GM23338 (cell line): ENCODE results near the gene CYTH1. TPM values are rescaled to one million over a fixed set of nuclear protein-coding genes. Genes with fewer than 3 reads are reported as not detected.

Experiments
- ATAC-seq: fragments of 200-7000 bp; cut with Tn5 transposase; 3 replicates; pipeline ENCODE4 v1.9.1; 2020
- DNase-seq: peaks from one replicate; pipeline ENCODE4 v3.0.0-alpha.2; 2015; ENCODE audit warnings: low spot score
- H2AFZ ChIP-seq: fragments of 200-600 bp; sonication (generic); 2 replicates; pipeline ENCODE4 v1.8.0; 2016; ENCODE audit warnings: antibody characterized with exemption, mild to moderate bottlenecking, moderate library complexity
- H3F3A ChIP-seq: fragments of 200-600 bp; sonication (generic); replicated peaks from 2 replicates; pipeline ENCODE4 v1.8.0; 2017; ENCODE audit warnings: antibody characterized with exemption, mixed run types, low read depth
- H3K27ac ChIP-seq: fragments of 200-600 bp; sonication (generic); 2 replicates; pipeline ENCODE4 v1.6.1; 2016; ENCODE audit warnings: low read depth
- H3K27me3 ChIP-seq: fragments of 200-600 bp; sonication (generic); 2 replicates; pipeline ENCODE4 v1.8.0; 2016; ENCODE audit warnings: mild to moderate bottlenecking, mixed run types, moderate library complexity; ENCODE audit not compliant: insufficient read depth
- H3K36me3 ChIP-seq: fragments of 200-600 bp; sonication (generic); 2 replicates; pipeline ENCODE4 v1.8.0; 2016; ENCODE audit warnings: mild to moderate bottlenecking; ENCODE audit not compliant: insufficient read depth
- H3K4me1 ChIP-seq: fragments of 200-600 bp; sonication (generic); 2 replicates; pipeline ENCODE4 v1.8.0; 2016; ENCODE audit warnings: mild to moderate bottlenecking, moderate library complexity; ENCODE audit not compliant: insufficient read depth
- H3K4me2 ChIP-seq: fragments of 200-600 bp; sonication (generic); 2 replicates; pipeline ENCODE4 v1.7.1; 2017; ENCODE audit warnings: mixed run types
- H3K4me3 ChIP-seq: fragments of 200-600 bp; sonication (generic); 2 replicates; pipeline ENCODE4 v1.6.1; 2016; ENCODE audit warnings: mixed run types
- H3K79me2 ChIP-seq: fragments of 200-600 bp; sonication (generic); replicated peaks from 2 replicates; pipeline ENCODE4 v1.8.0; 2017; ENCODE audit warnings: mild to moderate bottlenecking; ENCODE audit not compliant: insufficient read depth
- H3K9me2 ChIP-seq: fragments of 200-600 bp; sonication (generic); 2 replicates; pipeline ENCODE4 v1.8.0; 2017; ENCODE audit not compliant: insufficient read depth
- H4K20me1 ChIP-seq: fragments of 200-600 bp; sonication (generic); replicated peaks from 2 replicates; pipeline ENCODE4 v1.8.0; 2017; ENCODE audit warnings: mild to moderate bottlenecking; ENCODE audit not compliant: insufficient read depth
- H3K27ac Mint-ChIP-seq: 2 replicates; pipeline ENCODE4 v1.8.0; 2020; ENCODE audit warnings: inconsistent platforms, mild to moderate bottlenecking, moderate library complexity, mixed read lengths
- H3K27me3 Mint-ChIP-seq: 3 replicates; pipeline ENCODE4 v1.8.0; 2022; ENCODE audit warnings: low read depth, mild to moderate bottlenecking, moderate library complexity, mixed read lengths, inconsistent platforms; ENCODE audit not compliant: insufficient read depth, poor library complexity
- H3K36me3 Mint-ChIP-seq: 3 replicates; pipeline ENCODE4 v1.8.0; 2021; ENCODE audit warnings: low read depth, mild to moderate bottlenecking, inconsistent platforms, moderate library complexity, mixed read lengths
- H3K4me1 Mint-ChIP-seq: 3 replicates; pipeline ENCODE4 v1.8.0; 2020; ENCODE audit warnings: mild to moderate bottlenecking, inconsistent platforms, mixed read lengths
- H3K4me3 Mint-ChIP-seq: 3 replicates; pipeline ENCODE4 v1.8.0; 2021; ENCODE audit warnings: moderate library complexity, mild to moderate bottlenecking, inconsistent platforms, mixed read lengths
- H3K9me3 Mint-ChIP-seq: 3 replicates; pipeline ENCODE4 v1.8.0; 2020; ENCODE audit warnings: moderate library complexity, mild to moderate bottlenecking, inconsistent platforms, mixed read lengths
- ETS1 ChIP-seq: IDR thresholded peaks from 2 replicates; pipeline ENCODE4 v1.6.1; 2016; ENCODE audit warnings: antibody characterized with exemption
- EZH2 ChIP-seq: fragments of 200-600 bp; sonication (generic); IDR thresholded peaks from one replicate; pipeline ENCODE4 v1.8.0; 2017; ENCODE audit warnings: antibody characterized with exemption, mild to moderate bottlenecking, low read depth; ENCODE audit not compliant: unreplicated experiment
- EZH2phosphoT487 ChIP-seq: fragments of 200-600 bp; sonication (generic); IDR thresholded peaks from one replicate; pipeline ENCODE4 v1.8.1; 2018; ENCODE audit warnings: antibody characterized with exemption; ENCODE audit not compliant: unreplicated experiment
- JUNB ChIP-seq: IDR thresholded peaks from one replicate; pipeline ENCODE4 v1.6.1; 2016; ENCODE audit warnings: antibody characterized with exemption; ENCODE audit not compliant: unreplicated experiment
- NANOG ChIP-seq: IDR thresholded peaks from 2 replicates; pipeline ENCODE4 v1.6.1; 2016; ENCODE audit warnings: antibody characterized with exemption, borderline replicate concordance
- POLR2AphosphoS5 ChIP-seq: IDR thresholded peaks from 2 replicates; pipeline ENCODE4 v1.6.1; 2016; ENCODE audit warnings: antibody characterized with exemption, low read depth
- REST ChIP-seq: IDR thresholded peaks from one replicate; pipeline ENCODE4 v1.6.1; 2018; ENCODE audit warnings: antibody characterized with exemption; ENCODE audit not compliant: unreplicated experiment
- STAT1 ChIP-seq: IDR thresholded peaks from one replicate; pipeline ENCODE4 v1.6.1; 2016; ENCODE audit warnings: antibody characterized with exemption; ENCODE audit not compliant: unreplicated experiment
- ZNF114 ChIP-seq: fragments of 250-450 bp; sonication (Bioruptor Pico); IDR thresholded peaks from 2 replicates; pipeline ENCODE4 v1.5.0; 2020; ENCODE audit warnings: mild to moderate bottlenecking, moderate library complexity
- ZNF331 ChIP-seq: fragments of 250-450 bp; sonication (Bioruptor Pico); IDR thresholded peaks from 2 replicates; pipeline ENCODE4 v1.5.0; 2020; ENCODE audit warnings: low read depth, mild to moderate bottlenecking, moderate library complexity
- ZNF462 ChIP-seq: fragments of 250-450 bp; sonication (Bioruptor Pico); IDR thresholded peaks from 2 replicates; pipeline ENCODE4 v1.5.0; 2020; ENCODE audit warnings: mild to moderate bottlenecking, moderate library complexity
- polyA plus RNA-seq: library from polyadenylated mRNA; unstranded; fragments of >200 nt; fragmentation: Nextera tagmentation; extraction: Ambion mirVana; gene quantifications from 2 replicates; pipeline ENCODE4 v1.2.1, GENCODE V29; 2016
- total RNA-seq: library from RNA; depleted of rRNA; stranded (reverse); fragments of >200 nt; shearing (Covaris generic); gene quantifications from 2 replicates; pipeline ENCODE4 v1.2.3, GENCODE V29; 2014
- TF ChIP-seq, protein P1 (sequence below), 2 experiments: fragments of 200-600 bp in 1 of 2; sonication (generic) in 1 of 2; conservative IDR thresholded peaks; 2 replicates each; pipeline versions ENCODE4 v1.5.1 to v1.6.1; 2016 to 2017; ENCODE audit warnings: antibody characterized with exemption in 2 of 2, low read depth in 2 of 2, mild to moderate bottlenecking in 2 of 2, moderate library complexity in 1 of 2

CYTH1 gene
- total and polyA plus RNA-seq, 2 experiments from 2014 or later: 13.8 to 14.5 TPM

GRCh38 chr17:78766225-78766624 is 15.8 kb downstream of the CYTH1 start (continued):
- TF ChIP-seq ETS1: no peak

DNA sequence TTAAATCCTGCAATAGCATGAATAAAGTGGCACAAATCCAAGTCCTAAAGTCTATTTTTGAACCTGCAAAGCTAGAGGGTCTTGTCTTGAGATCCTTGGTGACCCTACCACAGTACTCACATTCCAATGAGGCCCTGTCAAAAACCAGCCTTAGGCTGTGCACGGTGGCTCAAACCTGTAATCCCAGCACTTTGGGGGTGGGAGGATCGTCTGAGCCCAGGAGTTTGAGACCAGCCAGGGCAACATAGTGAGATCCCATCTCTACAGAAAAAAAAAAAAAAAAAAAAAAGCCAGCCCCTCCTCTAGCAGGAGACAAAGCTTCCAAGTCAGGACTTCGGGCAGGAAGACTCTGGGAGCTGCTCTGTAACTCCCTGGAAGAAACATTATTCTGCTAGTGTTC is 16.3 kb downstream of the CYTH1 start:
- Histone ChIP-seq H3K4me2 (no peak overlapping the region), H4K20me1 (peaks cover 23% of the 10 kb centered on the region)
- ATAC-seq: no peak

More for the DNA sequence above, 16.3 kb downstream of the CYTH1 start:
- Mint-ChIP-seq H3K9me3 (no peaks in the 10 kb centered on the region), H3K27ac (no peak overlapping the region), H3K4me1 (peaks cover 5% of the 10 kb centered on the region; the same call in 1 of the 3 replicates), H3K27me3 (peaks cover 2% of the 10 kb centered on the region), H3K36me3 (no peaks in the 10 kb centered on the region), H3K4me3 (no peak overlapping the region)
- DNase-seq: no peak
- Histone ChIP-seq H3K27me3 (no peaks in the 10 kb centered on the region), H3K27ac (no peak overlapping the region), H3K4me3 (no peak overlapping the region), H3F3A (no peaks in the 10 kb centered on the region), H3K4me1 (no peaks in the 10 kb centered on the region), H3K79me2 (peaks cover 17% of the 10 kb centered on the region), H3K9me2 (no peaks in the 10 kb centered on the region), H3K36me3 (no peaks in the 10 kb centered on the region), H2AFZ (no peak overlapping the region)
- TF ChIP-seq POLR2AphosphoS5 (no peak), EZH2 (no peak), NANOG (no peak), ZNF114 (CRISPR knock-in tag) (no peak), STAT1 (no peak), ZNF462 (CRISPR knock-in tag) (no peak), ZNF331 (CRISPR knock-in tag) (no peak), EZH2phosphoT487 (no peak), REST (no peak), JUNB (no peak)
- TF ChIP-seq, protein P1, sequence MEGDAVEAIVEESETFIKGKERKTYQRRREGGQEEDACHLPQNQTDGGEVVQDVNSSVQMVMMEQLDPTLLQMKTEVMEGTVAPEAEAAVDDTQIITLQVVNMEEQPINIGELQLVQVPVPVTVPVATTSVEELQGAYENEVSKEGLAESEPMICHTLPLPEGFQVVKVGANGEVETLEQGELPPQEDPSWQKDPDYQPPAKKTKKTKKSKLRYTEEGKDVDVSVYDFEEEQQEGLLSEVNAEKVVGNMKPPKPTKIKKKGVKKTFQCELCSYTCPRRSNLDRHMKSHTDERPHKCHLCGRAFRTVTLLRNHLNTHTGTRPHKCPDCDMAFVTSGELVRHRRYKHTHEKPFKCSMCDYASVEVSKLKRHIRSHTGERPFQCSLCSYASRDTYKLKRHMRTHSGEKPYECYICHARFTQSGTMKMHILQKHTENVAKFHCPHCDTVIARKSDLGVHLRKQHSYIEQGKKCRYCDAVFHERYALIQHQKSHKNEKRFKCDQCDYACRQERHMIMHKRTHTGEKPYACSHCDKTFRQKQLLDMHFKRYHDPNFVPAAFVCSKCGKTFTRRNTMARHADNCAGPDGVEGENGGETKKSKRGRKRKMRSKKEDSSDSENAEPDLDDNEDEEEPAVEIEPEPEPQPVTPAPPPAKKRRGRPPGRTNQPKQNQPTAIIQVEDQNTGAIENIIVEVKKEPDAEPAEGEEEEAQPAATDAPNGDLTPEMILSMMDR (conservative IDR thresholded peaks at IDR 0.05; ENCODE audit: low read depth in 2 of 2): no peak
